G401.6 (cell line): ENCODE data around the gene TP53BP2.
A peak's percentile ranks its signal among the peaks of the same experiment; 100 is the strongest.
"Not testable (repeated sequence)": the region's sequence is repeated elsewhere in the genome, so short reads cannot be mapped to it uniquely, and the experiment has no call there.

ENCODE experiments used
- FAIRE-seq: peaks from 2 replicates; lab custom pipeline; 2012; peaks lifted over from hg19 to GRCh38; lab: Jason Lieb, UNC

TP53BP2 gene

DNA sequence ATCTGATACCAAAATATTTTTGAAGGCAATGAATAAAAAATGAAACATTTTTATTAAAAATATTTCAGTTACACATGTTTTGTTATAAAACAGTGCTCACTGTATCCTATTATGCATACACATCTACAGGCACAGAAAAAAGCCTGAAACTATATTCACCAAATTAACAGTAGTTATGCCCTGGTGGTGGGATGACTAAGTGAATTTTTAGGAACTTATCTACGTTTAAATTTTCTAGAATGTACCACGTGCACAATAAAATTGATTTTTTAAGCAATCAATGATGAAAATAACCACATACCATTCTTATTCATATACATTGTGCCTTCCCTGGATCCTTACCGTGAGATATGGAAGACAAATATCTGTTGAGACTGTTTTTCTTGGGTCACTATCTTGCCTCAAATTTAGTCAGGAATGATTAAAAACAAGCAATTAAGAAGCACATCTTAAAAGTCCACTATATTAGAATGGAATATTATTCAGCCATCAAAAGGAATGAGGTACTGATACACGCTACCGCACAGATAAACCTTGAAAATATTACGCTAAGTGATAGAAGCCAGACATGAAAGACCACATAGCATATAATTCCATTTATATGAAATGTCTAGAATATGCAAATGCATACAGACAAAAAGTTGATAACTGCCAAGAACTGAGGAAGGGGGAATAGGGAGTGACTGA lies 17.4 kb downstream of the TP53BP2 start:
- FAIRE-seq, result no peak

DNA sequence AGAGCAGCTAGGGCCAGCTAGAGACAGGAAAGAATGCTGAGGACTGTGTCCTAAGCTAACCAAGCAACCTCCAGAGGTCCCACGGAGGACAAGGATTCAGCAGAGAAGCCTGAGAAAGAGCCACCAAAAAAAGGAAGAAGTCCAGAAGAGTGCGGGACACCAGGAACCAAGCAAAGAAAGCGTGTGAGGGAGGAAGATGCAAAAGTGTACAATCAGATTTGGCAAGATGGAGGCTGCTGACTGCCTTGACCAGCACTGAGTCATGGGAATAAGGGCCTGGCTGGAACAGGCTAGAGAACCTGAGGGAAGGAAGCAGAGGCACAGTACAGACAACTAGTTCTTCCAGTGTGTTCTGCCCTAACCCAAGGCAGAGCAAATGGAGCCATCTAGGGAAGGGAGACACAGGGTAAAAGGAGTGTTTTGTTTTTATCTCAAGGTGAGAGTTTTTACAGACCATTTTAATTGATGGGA lies 18.5 kb downstream of the TP53BP2 start:
- no peak for FAIRE-seq

DNA sequence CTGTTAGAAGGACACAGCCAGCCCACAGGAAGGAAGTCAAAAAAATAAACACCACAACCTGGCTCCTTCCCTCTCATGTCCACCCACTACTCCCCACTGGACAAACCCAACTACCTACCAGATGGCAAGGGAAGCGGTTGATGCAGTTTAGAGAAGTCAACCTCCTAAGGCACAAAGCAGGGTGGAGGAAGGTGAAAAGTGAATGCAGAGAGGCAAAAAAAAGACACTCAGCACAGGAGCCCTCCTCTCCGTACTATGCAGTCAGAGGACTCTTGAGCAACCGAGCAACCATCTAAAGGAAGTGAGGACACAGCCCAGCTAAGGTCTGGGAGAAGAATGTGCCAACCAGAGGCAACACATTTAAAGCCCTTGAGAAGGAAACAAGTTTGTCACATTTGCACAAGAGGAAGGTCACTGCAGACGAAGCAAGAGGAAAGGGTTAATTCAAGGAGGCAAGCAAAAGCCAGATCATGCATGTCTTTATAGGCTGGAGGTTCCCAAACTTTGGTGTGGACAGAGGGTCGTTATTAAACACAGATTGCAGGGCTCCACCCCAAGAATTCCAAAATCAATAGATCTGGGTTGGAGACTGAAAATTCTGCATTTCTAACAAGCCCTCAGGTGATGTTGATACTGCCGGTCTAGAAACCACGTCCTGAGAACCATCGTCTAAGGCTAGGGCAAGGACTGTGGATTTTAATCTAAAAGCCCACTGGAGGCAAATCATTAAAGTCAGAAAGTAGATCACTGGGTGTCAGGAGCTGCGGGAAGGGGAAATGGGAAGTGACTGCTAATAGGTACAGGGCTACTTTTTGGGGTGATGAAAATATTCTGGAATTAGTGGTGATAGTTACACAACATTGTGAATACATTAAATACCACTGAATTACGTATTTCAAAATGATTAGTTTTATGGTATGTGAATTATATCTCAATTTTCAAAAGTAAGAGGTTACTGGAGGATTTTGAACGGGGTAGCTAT lies 19.7 kb downstream of the TP53BP2 start:
- FAIRE-seq, result no peak

DNA sequence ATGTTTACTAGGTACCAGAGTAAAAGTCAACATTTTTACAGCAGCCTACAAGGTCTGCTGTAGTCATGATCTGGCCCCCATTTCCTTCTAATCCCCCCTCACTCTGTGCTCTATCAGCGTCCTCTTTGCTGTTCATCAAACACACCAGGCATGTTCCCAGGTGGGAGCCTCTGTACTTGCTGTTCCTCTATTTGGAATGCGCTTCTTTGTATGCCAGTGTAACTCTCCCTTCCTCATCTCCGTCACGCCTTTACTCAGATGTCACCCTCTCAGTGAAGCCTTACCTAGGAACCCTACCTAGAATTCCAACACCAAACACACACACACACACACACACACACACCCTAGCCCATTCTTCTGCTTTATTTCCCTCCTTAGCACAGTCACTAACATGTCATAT lies 21.0 kb downstream of the TP53BP2 start:
- FAIRE-seq, result no peak

DNA sequence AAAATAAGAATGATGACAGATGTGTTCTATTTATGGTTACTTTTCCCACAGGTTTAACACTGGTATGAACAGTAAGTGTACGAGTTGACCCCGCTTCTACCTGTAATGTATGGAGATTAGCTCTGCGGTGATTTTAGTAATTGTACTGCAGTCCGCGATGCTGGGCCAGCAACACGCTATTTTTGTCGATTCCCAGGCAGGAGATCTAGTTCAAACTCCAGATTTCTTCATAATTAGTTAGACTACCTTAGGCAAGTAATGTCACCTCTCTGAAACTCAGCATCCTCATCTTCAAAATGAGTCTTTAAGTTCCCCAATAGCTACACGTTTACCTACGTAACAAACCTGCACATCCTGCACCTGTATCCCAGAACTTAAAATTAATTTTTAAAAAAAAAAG lies 21.5 kb downstream of the TP53BP2 start:
- FAIRE-seq, result no peak

DNA sequence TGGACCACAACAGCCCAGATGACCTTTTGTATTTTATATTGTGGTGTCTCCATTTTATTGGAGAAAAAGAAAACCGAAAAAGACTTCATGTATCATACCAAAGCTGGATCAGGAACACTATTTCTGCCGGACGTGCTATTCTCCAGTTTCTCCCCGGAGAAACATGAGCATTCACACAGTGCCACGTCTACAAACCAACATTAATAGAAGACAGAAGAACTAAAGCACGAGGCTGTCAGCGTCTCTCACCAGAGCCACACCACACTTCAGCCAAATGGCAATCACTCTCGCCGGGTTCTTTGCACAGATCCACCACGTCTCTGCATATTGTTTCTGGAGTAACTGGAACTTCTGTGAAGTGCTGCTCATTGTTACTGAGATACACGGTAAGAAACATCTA lies 24.8 kb downstream of the TP53BP2 start:
- FAIRE-seq, result no peak

DNA sequence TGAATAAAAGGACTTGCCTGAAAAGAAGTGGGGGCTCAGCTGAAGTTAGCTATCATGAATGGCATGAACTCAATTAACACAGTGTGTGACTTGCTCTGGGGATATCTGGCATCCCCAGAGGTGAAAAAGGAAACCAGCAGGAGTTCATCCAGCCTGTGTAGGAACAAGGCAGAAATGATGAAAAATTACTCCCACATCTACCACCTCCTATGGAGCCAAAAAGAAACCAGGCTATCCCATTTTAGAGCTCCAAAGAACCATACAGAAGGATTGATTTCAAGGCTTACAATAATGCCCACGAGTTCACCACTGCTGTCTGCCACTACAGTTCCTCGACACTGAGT lies 25.3 kb downstream of the TP53BP2 start:
- FAIRE-seq, result no peak

DNA sequence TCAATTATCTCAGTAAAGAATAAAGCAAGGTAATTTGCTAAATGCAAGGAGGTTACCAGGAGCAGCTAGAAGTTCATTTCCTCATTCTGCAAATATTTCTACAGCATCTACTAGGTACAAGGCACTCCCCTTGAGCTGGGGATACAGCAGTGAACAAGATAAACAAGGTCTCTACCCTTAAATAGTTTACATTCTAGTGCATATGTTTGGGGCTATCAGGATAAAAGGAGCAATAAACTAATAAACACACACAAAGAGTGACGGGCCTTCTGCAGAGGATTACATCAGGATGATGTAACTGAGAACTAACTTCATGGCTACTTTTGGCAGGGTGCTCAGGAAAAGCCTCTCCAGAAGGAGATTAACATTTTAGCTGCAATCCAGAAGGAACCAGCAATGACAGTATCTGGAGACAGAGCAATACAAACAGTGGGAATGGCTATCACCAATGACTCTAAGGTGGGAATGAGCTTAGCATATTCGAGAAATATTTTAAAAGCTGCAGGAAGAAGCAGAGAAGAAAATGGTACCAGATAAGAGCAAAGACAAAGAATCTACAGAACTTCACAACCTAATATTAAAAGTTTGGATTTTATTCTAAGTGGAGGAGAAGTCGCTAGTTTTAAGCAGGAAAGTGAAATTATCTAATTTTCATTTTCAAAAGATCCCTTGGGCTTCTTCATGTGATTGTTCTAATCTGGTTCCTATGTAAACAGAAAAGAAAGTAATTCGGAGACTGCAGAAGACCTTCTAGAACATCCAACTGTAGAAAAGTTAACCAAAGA lies 25.8 kb downstream of the TP53BP2 start:
- no peak for FAIRE-seq

DNA sequence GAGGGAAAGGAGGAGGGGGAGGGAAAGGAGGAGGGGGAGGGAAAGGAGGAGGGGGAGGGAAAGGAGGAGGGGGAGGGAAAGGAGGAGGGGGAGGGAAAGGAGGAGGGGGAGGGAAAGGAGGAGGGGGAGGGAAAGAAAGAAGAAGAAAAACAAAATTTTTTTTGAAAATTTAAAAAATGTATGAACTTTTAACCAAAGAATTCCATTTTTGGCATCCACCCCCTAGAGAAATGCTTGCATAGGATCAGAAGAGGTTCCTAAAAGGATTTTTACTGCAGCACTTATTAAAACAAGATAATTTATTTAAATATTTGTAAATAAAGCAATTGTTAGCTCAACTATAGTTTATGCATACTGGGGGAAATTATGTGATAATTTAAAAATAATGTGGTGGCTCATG lies 28.5 kb downstream of the TP53BP2 start:
- FAIRE-seq, result not testable (repeated sequence)

DNA sequence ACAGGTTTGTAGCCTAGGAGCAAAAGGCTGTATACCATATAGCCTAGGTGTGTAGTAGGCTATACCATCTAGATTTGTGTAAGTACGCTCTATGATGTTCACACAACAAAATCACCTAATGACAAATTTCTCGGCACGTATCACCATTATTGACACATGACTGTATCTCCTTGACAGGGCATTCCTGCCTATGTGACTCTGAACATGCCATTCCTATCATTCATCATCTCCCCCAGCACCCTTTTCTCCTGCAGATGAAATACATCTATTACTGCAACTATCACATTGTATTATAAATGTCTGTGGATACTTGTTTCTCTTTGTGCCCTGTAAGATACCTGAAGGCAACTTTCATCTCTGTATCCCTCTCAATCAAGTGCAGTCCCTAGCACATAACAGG lies 29.9 kb downstream of the TP53BP2 start:
- FAIRE-seq, result no peak

DNA sequence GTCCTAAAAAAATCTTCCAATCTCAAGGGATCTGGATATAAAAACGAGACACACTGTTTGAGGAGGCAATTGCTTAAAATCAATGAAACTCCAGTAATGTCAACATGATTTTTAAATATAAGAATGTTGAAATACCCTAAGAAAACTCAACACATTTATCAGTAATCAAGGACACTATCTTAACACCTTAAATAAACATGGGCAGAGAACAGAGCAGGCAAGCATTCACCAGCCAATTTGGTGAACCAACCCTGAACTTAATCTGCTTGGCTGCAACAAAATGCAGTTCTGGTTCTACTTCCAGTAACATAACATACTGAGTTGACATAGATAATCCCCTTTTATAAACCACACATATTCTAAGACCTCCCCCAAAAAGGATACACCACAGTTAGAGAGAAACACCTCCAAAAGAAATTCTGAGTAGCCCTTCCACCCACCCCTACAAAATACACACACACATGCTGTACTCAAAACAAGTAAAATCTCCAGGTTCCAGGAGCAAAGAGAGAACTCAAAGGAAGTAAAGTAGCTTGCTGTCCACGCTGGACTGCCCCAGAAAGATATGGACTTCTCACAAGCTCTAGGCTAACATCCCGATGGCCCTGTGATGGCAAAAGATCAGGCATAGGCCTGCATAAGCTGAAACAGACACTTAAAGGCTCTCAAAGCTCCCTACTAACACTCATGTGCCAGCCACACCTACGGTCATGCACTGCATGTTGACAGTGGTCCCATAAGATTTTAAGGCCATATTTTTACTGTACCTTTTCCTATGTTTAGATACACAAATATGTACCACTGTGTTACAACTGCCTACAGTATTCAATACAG lies 30.5 kb downstream of the TP53BP2 start:
- FAIRE-seq, result no peak

DNA sequence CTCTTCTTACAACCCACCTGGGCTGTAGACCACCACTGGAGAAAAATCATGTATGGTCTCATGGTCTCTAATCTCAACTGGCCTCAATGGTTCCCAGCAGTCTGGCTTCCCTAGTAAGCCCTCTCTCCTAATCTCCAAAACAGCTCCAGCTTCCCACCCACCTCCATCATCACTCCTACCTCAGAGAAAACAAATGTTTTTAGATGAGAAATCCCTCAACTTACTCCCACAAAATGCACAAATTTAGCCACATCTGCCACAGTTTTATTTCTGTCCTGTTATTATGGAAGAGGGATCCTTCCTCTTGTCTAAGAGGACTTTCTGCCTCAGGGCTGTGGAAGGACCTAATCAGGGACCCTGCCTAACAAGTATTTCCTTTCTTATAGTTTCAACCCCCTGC lies 32.1 kb downstream of the TP53BP2 start:
- no peak for FAIRE-seq

DNA sequence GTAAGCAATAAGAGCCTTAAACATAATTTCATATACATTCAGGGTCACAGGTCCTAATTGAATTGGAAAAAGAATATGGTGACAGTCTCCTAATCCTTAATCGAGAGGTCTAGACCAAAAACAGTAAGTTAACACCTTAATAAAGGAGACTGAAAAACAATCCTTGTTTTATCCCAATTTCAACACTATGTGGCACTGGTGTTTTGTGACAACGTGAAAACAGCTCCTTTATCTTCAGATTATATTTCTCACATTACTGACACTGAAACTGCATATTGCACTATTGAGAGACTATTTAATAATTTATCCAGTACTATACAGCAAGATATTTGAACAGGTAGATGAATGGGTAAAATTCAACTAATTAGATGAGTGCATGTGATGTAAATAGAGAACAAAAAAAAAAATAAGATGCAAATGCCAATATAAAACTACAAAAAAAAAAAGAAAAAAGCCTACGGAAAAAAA lies 34.1 kb downstream of the TP53BP2 start:
- peak; percentile 95 for FAIRE-seq

DNA sequence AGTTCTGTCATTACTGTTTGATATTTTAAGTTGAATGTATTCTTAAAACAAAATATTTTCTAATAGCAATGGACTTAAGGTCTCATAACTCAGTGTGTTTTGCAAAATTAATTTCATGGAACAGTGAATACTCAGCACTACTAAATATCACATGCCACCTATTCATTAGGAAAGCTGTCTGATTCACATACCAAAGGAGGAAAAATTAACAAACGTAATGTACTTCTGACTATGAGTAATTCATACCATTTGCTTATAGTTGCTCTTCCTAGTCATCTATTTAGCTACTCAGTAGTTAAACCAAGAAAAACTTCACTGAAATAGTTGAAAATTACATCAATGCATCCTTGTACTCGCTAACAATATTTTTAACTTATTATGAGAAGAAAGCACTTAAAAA lies 35.2 kb downstream of the TP53BP2 start:
- FAIRE-seq, result no peak

DNA sequence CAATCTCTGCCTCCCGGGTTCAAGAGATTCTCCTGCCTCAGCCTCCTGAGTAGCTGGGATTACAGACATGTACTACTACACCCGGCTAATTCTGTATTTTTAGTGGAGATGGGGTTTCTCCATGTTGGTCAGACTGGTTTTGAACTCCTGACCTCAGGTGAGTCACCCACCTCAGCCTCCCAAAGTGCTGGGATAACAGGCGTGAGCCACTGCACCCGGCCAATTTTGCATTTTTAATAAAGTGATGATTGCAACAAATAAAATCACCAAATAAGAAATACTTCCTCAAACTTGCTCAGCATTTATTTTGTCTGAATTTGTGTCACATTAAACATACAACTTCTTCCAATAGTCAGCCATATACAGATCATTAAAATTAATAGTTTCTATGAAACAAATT lies 35.8 kb downstream of the TP53BP2 start:
- not testable (repeated sequence) for FAIRE-seq

DNA sequence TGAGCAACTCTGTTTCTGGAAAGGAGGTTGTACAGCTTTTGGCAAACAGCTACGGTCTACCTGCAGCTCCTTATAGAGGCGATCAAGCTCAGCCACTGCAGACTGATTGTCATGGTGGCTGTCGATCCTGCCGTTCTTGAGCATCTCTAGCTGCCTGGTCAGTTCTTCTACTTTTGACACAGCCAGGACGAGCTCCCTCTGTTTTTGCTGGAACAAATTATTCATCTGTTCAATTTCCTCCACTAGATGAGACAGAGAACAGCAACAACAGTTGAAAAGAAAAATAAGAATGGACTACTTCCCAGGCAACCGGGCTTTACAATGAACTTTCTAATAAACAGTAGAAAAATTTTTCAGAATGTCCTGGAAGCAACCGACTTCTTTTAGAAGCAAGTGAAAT lies 42.5 kb downstream of the TP53BP2 start:
- FAIRE-seq, result no peak

DNA sequence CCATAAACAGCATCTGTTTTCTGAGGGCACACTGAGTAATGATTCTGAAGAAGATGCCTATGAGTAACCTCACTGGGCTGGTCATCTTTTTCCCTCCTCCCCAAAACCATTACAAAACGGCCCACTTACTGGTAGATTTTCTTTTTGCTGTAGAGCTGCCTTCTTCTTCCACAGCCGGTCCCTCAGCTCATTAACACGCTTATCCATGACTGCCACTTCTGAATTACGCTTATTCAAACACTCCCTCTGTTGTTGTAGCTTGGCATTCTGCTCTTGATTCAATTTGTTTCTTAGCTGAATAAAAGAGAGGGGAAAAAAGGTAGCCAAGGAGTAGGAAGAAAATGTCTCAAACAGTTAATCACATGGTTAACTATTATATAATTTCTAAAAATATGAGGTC lies 43.1 kb downstream of the TP53BP2 start:
- FAIRE-seq, result no peak

GRCh38 chr1:223802032-223802431 lies 43.7 kb downstream of the TP53BP2 start:
- FAIRE-seq, result no peak

- no peak for FAIRE-seq
These were observed 49.5 kb downstream of the TP53BP2 start for GRCh38 chr1:223796210-223796609.

DNA sequence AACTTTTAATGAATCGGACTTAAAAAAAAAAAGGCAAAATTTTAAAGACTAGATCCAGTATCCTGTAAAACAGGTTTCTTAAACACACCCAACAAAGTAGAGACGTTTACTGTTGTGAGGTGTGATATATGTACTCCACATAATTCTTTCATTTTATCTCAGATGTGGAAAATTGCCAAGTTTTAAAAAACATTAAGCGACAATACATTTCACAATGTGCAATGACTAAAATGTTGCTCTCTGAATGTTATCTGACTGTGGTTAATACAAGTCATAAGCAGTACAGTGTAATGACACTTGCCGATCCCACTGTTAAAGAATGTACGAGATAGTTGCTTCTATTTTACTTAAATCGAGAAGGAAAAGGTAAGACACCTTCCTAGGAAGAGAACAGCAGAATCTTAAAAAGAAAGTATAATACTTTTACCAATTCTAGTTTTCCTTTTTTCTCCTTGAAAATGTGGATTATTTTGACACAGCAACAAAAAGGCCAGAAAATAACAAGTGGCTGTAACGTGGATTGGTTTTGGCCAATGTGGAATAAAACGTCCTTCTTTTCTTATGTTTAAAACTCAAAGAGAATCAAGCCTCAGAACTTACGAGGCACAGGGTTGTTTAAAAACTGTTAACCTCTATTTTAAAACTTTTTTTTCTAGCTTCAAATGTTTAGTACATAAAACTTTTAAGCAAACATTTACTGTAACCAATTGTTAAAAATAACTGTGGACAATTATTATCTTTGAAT lies 51.4 kb downstream of the TP53BP2 start:
- peak; percentile 79 for FAIRE-seq

- FAIRE-seq, result no peak
These were observed 52.0 kb downstream of the TP53BP2 start for GRCh38 chr1:223793716-223794115.
